Activated CD4-positive, alpha-beta T cell treated with anti-CD3 and anti-CD28 coated beads, Interleukin-10, Interleukin-2, amounts not matched to agents 100 ng/mL and 50 ng/mL, durations not matched to agents 16 hours and 8 hours (primary cell): Measurements from ENCODE around the gene PATL2.
A peak's percentile ranks its signal among the peaks of the same experiment; 100 is the strongest.
"Not testable (repeated sequence)": the region's sequence is repeated elsewhere in the genome, so short reads cannot be mapped to it uniquely, and the experiment has no call there.

Source experiments
- DNase-seq: peaks from one replicate; pipeline ENCODE4 v3.0.0-alpha.2; 2020

Gene PATL2

DNA sequence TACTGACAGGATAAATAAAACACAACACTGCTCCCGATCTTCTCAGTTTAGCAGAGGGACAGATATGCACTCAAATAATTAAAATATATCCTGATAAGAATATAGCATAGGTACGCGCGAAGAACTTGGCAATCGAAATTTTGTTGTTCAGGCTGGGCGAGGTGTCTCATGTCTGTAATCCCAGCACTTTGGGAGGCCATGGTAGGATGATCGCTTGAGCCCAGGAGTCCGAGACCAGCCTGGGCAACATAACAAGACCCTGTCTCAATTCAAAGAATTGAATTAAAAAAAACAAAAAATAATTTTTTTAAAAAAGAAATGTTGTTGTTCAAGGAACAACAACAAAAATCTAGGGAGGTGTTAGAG, 7.8 kb upstream of the PATL2 start:
- DNase-seq, result no peak

DNA sequence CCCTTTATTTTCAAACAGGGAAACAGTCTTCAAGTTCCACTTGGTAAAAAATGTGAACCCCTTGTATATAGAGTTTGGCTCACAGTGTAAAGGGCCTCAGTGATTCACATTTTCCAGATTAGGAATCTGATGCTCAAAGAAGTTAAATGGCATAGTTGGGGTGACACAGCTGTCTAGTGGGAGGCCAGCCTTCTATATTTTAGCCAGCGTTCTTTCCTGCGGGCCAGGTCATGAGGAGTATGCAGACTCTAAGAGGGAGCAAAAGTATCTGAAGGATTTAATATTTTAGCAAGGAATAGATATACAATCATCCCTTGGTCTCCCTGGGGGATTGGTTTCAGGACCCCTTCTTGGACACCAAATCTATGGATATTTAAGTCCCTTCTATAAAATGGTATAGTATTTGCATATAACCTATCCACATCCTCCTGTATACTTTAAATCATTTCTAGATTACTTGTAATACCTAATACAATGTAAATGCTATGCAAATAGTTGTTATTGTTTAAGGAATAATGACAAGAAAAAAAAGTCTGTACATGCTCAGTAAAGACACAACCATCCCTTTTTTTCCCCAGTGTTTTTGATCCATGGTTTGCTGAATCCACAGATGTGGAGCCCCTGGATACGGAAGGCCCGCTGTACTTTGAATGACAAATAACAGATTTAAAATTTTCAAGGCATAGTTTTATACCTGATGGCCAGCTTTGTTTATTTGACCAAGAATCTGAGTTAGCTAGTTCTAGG, 7.2 kb upstream of the PATL2 start:
- no peak for DNase-seq

DNA sequence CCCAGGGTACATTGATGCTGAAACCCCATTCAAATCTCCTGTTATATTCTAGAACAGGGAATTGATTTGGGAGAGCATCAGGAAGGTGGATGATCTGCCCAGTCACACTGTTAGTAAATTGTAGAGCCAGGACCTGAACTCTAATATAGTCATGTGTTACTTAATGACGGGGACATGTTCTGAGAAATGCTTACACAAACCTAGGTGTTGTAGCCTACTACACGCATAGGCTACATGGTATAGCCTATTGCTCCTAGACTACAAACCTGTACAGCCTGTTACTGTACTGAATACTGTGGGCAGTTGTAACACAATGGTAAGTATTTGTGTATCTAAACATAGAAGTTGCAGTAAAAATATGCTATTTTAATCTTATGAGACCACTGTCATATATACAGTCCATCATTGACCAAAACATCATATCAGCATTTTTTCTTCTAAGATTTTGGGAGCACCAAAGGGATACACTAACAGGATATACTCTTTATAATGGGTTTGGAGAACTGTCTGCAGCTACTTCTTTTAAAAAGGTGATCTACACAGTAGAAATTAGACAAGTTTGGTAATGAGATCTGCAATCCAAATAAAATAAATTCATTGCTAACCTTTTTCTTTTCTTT, 6.0 kb upstream of the PATL2 start:
- DNase-seq, result no peak

DNA sequence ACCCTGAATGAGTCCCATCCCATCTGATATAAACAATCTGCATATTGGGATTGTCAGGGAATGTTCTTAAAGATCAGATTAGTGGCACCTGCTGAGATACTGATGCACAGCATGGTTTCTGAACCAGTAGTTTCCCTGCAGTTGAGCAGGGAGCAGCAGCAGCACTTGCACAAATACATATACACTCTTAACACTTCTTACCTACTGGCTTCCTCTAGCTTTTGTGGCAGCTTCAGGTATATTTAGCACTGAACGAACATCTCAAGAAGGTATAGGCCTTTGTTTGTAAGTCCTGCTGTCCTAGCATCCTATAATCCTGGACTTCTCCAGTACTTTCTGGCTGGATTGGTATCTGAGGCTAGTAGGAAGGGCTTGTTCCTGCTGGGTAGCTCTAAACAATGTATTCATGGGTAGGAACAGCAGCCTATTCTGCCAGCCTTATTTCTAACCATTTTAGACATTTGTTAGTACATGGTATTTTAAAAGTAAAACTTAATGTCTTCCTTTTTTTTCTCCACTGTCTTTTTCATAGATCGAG, 4.7 kb upstream of the PATL2 start:
- no peak for DNase-seq

DNA sequence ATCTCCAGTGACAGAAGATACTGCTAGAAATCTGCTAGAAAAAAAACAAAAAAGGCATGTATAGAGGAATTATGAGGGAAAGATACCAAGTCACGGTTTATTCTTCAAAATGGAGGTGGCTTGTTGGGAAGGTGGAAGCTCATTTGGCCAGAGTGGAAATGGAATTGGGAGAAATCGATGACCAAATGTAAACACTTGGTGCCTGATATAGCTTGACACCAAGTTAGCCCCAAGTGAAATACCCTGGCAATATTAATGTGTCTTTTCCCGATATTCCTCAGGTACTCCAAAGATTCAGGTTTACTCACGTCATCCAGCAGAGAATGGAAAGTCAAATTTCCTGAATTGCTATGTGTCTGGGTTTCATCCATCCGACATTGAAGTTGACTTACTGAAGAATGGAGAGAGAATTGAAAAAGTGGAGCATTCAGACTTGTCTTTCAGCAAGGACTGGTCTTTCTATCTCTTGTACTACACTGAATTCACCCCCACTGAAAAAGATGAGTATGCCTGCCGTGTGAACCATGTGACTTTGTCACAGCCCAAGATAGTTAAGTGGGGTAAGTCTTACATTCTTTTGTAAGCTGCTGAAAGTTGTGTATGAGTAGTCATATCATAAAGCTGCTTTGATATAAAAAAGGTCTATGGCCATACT, 4.1 kb upstream of the PATL2 start:
- no peak for DNase-seq

DNA sequence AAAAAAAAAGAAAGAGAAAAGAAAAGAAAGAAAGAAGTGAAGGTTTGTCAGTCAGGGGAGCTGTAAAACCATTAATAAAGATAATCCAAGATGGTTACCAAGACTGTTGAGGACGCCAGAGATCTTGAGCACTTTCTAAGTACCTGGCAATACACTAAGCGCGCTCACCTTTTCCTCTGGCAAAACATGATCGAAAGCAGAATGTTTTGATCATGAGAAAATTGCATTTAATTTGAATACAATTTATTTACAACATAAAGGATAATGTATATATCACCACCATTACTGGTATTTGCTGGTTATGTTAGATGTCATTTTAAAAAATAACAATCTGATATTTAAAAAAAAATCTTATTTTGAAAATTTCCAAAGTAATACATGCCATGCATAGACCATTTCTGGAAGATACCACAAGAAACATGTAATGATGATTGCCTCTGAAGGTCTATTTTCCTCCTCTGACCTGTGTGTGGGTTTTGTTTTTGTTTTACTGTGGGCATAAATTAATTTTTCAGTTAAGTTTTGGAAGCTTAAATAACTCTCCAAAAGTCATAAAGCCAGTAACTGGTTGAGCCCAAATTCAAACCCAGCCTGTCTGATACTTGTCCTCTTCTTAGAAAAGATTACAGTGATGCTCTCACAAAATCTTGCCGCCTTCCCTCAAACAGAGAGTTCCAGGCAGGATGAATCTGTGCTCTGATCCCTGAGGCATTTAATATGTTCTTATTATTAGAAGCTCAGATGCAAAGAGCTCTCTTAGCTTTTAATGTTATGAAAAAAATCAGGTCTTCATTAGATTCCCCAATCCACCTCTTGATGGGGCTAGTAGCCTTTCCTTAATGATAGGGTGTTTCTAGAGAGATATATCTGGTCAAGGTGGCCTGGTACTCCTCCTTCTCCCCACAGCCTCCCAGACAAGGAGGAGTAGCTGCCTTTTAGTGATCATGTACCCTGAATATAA, 2.2 kb upstream of the PATL2 start:
- no peak for DNase-seq

DNA sequence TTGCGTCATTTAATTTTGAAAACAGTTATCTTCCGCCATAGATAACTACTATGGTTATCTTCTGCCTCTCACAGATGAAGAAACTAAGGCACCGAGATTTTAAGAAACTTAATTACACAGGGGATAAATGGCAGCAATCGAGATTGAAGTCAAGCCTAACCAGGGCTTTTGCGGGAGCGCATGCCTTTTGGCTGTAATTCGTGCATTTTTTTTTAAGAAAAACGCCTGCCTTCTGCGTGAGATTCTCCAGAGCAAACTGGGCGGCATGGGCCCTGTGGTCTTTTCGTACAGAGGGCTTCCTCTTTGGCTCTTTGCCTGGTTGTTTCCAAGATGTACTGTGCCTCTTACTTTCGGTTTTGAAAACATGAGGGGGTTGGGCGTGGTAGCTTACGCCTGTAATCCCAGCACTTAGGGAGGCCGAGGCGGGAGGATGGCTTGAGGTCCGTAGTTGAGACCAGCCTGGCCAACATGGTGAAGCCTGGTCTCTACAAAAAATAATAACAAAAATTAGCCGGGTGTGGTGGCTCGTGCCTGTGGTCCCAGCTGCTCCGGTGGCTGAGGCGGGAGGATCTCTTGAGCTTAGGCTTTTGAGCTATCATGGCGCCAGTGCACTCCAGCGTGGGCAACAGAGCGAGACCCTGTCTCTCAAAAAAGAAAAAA, 1.4 kb upstream of the PATL2 start:
- peak; percentile 82 for DNase-seq

DNA sequence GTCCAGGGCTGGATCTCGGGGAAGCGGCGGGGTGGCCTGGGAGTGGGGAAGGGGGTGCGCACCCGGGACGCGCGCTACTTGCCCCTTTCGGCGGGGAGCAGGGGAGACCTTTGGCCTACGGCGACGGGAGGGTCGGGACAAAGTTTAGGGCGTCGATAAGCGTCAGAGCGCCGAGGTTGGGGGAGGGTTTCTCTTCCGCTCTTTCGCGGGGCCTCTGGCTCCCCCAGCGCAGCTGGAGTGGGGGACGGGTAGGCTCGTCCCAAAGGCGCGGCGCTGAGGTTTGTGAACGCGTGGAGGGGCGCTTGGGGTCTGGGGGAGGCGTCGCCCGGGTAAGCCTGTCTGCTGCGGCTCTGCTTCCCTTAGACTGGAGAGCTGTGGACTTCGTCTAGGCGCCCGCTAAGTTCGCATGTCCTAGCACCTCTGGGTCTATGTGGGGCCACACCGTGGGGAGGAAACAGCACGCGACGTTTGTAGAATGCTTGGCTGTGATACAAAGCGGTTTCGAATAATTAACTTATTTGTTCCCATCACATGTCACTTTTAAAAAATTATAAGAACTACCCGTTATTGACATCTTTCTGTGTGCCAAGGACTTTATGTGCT, 721 bp upstream of the PATL2 start:
- peak; percentile 66 for DNase-seq

DNA sequence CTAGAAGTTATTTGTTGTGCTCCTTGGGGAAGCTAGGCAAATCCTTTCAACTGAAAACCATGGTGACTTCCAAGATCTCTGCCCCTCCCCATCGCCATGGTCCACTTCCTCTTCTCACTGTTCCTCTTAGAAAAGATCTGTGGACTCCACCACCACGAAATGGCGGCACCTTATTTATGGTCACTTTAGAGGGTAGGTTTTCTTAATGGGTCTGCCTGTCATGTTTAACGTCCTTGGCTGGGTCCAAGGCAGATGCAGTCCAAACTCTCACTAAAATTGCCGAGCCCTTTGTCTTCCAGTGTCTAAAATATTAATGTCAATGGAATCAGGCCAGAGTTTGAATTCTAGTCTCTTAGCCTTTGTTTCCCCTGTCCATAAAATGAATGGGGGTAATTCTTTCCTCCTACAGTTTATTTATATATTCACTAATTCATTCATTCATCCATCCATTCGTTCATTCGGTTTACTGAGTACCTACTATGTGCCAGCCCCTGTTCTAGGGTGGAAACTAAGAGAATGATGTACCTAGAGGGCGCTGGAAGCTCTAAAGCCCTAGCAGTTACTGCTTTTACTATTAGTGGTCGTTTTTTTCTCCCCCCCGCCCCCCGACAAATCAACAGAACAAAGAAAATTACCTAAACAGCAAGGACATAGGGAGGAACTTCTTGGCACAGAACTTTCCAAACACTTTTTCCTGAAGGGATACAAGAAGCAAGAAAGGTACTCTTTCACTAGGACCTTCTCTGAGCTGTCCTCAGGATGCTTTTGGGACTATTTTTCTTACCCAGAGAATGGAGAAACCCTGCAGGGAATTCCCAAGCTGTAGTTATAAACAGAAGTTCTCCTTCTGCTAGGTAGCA, 657 bp downstream of the PATL2 start:
- DNase-seq, result peak; percentile 71

DNA sequence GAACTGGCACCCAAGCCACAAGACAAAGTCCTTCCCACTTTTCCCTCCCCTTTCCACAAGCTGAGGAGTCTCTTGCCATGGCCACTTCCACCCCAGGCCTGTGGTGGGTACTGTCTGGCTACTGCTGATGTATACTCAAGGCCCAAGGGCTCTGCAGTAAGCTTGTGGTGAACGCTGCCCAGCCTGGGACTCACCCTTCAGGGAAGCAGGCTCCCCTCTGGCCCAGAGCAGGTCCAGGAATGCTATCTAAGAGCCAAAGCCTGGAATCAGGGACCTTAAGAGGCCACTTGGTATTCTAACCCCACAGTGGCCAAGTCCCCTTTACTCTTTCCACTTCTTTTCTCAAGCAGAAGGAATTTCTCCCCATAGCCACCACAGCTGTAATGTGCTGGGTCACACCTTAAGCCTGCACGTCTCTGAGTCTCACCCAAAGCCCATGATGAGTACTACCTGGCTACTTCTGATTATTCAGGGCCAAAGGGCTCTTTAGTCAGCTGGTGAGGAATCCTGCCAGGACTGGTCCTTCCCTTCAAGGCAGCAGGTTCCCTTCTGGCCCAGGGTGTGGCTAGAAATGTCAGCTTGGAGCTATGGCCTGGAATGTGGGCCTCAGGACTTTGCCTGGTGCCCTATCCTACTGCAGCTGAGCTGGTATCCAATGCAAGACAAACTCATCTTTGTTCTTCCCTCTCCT, 4.0 kb downstream of the PATL2 start:
- no peak for DNase-seq

DNA sequence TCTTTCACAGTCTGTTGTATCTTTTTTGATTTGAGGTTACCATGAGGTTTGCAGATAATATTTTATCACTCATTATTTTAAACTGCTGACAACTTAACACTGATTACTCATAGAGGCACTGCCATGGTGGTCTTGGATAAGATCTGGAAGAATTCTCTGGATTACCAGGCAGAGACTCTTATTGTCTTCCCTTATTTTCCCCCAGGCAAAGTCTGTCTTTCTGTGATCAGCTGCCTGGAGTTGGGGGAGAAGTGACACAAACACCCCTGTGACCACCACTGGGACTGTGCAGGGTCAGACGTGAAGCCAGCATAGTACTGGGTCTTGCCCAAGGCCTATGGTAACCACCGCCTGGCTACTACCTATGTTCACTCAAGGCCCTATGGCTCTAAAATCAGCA, 4.7 kb downstream of the PATL2 start:
- DNase-seq, result no peak

DNA sequence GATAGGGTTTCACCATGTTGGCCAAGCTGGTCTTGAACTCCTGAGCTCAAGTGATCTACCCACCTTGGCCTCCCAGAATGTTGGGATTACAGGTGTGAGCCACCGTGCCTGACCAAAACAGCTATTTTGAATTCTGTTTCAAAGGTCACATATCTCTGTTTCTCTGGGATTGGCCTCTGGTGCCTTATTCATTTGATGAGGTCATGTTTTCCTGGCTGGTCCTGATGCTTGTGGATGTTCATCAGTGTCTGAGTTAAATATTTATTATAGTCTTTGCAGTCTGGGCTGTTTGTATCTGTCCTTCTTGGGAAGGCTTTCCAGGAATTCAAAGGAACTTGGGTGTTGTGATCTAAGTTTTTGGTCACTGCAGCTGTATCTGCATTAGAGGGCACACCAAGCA, 5.1 kb downstream of the PATL2 start:
- no peak for DNase-seq

DNA sequence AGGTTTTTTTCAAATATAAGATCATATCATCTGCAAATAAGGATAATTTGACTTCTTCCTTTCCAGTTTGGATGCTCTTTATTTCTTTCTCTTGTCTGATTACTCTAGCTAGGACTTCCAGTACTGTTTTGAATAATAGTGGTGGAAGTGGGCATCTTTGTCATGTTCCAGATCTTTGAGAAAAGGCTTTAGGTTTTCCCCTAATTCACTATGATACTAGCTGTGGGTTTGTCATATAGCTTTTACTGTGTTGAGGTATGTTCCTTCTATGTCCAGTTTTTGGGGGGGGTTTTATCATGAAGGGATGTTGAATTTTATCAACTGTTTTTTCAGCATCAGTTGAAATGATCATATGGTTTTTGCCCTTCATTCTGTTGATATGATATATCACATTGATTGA, 10.4 kb downstream of the PATL2 start:
- not testable (repeated sequence) for DNase-seq

DNA sequence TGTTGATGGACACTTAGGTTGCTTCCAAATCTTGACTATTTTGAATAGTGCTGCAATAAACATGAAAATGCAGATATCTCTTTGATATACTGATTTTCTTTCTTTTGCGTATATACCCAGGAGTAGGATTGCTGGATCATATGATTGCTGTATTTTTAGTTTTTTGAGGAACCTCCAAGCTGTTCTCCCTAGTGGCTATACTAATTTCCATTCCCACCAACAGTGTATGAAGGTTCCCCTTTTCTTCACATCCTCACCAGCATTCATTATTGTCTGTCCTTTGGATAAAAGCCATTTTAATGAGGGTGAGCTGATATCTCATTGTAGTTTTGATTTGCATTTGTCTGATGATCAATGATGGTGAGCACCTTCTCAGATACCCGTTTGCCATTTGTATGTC, 12.5 kb downstream of the PATL2 start:
- no peak for DNase-seq

DNA sequence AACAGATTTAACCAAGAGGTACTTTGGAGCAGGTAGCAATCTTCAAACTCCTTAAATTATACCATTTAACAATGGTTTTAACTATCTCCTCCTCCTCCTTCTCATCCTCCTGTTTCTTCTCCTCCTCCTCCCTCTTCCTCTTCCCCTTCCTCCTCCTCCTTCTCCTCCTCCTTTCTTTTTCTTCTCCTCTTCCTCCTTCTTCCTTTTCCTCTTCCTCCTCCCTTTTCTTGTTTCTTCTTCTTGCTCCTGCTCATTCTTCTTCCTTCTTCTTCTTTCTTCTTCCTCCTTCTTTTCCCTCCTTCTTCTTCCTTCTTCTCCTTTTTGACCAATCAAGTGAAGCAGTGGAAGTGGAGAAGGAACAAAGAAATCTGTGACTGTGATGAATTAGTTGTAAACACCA, 14.1 kb downstream of the PATL2 start:
- DNase-seq, result no peak

DNA sequence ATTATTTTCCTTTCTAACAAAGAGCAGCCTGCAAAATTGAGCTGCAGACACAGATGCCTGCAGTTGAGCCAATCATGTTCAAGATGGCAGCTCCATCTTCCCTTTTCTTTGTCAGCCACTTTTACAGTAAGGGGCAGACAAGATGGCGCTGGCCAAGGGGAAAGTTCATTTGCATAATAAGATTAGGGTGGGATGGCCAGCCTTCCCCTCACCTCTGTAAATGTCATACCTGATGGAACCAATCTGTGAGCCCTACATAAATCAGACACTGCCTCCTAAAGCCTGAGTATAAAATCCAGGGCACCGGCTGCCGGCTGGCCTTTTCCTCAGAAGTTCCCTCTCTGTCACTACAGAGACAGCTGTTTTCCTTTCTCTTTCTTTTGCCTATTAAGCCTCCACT, 15.8 kb downstream of the PATL2 start:
- DNase-seq, result no peak

DNA sequence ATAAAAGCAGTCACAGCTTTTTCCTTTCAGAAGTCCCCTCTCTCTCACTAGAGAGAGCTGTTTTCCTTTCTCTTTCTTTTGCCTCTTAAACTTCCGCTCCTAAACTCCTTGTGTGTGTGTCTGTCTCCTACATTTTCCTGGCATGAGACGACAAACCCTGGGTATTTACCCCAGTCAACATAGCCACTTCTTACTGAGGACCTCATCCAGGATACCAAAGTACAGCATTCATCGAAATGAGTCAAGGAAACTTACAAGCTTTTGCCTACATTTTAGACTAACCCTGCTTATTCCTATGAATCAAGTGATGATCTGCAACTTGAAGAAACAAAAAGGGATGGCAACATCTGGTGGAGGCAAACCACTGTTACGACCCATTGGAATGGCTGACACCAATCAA, 16.7 kb downstream of the PATL2 start:
- DNase-seq, result no peak

DNA sequence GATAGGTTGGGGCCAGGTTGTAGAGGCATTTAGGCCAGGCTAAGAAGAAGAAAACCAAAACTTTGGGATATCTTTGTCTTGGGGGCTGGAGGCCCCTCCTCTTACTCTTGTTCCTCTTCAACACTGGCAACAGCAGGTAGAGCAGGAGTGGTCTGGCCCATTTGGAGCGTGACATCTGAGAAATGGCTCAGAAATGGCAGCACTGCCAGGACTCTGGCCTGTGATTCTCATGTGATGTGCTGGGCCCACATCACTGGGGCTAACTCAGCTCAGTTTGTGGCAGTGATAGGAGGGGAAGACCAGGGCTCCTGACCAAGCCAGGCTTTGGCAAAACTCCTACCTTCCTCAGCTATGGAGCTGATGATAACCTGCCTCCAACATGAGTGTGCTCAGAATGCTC, 18.5 kb downstream of the PATL2 start:
- DNase-seq, result no peak

DNA sequence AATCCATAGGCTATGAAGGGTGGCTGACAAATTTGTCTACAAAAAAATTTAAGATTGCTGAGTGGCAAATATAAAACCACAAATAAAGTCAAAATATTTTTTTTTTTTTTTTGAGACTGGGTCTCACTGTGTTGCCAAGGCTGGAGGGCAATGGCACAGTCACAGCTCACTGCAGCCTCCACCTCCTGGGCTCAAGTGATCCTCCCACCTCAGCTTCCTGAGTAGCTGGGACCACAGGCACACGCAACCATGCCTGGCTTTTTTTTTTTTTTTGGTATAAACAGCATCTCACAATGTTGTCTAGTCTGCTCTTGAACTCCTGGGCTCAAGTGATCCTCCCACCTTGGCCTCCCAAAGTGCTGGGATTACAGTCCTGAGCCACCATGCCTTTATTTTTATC, 20.9 kb downstream of the PATL2 start:
- DNase-seq, result not testable (repeated sequence)

DNA sequence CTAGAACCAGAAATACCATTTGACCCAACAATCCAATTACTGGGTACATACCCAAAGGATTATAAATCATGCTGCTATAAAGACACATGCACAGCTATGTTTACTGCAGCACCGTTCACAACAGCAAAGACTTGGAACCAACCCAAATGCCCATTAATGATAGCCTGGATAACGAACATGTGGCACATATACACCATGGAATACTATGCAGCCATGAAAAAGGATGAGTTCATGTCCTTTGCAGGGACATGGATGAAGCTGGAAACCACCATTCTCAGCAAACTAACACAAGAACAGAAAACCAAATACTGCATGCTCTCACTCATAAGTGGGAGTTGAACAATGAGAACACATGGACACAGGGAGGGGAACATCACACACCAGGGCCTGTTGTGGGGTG, 21.8 kb downstream of the PATL2 start:
- DNase-seq, result not testable (repeated sequence)
